ENCODE results near the gene ZNF865. TPM values are rescaled to one million over a fixed set of nuclear protein-coding genes. Genes with fewer than 3 reads are reported as not detected.
"Not testable (repeated sequence)": the region's sequence is repeated elsewhere in the genome, so short reads cannot be mapped to it uniquely, and the experiment has no call there.

ZNF865 gene
- total RNA-seq, 2 experiments from 2014 or later = 18.3 to 18.6 TPM

GRCh38 chr19:55581145-55581822 is 24.2 kb upstream of the ZNF865 start:
- Mint-ChIP-seq H3K9me3 (no peaks in the 10 kb centered on the region), H3K27me3 (peaks cover 14% of the 10 kb centered on the region), H3K4me1 (peaks cover 20% of the 10 kb centered on the region), H3K36me3 (peaks cover 15% of the 10 kb centered on the region), H3K4me3 (peak overlapping the region; percentile 90), H3K27ac (peak overlapping the region; percentile 51)
- ATAC-seq (ENCODE audit: low read depth) = no peak
- POLR2A ChIA-PET = no interaction called here
- no peak for DNase-seq

DNA sequence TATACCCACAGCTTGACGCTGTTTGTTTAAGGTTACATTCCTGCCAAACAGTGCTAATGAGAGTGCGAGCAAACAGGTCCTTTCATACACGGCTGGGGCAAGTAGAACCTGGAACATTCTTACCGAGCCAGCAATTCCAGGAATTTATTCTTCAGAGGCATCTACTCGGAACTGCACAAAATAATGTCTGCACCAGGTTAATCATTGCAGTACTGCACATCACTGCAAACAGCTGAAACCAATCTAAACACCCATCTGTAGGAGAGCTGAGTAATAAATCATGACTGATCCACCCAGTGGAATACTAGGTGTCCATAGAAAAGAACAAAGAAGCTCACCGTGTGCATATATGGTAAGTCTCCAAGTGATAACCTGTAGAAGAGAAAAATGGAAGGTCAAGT is 23.6 kb upstream of the ZNF865 start:
- Mint-ChIP-seq H3K27me3 (peaks cover 19% of the 10 kb centered on the region), H3K4me1 (peaks cover 20% of the 10 kb centered on the region), H3K27ac (no peak overlapping the region), H3K4me3 (no peak overlapping the region), H3K36me3 (peaks cover 10% of the 10 kb centered on the region), H3K9me3 (no peaks in the 10 kb centered on the region)
- DNase-seq (no peak), ATAC-seq (ENCODE audit: low read depth) (no peak)
- POLR2A ChIA-PET = no interaction called here

DNA sequence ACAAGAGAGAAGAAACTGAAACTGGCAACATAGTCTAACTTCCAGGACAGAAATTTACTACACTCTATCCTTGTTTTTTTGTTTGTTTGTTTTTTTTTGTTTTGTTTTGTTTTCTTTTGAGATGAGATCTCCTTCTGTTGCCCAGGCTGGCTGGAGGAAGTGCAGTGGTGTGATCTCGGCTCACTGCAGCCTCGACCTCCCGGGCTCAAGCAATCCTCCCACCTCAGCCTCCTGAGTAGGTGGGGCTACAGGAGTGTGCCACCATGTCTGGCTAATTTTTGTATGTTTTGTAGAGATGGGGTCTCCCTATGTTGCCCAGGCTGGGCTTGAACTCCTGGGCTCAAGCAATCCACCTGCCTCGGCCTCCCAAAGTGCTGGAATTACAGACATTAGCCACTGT is 23.2 kb upstream of the ZNF865 start:
- POLR2A ChIA-PET; H3K27ac Mint-ChIP-seq; ATAC-seq (ENCODE audit: low read depth); H3K36me3 Mint-ChIP-seq; DNase-seq; H3K4me3 Mint-ChIP-seq; H3K9me3 Mint-ChIP-seq: not testable (repeated sequence)
- Mint-ChIP-seq H3K4me1 (peaks cover 23% of the 10 kb centered on the region), H3K27me3 (peaks cover 24% of the 10 kb centered on the region)

- peaks cover 24% of the 10 kb centered on the region for H3K27me3 Mint-ChIP-seq
- not testable (repeated sequence) for DNase-seq; H3K27ac Mint-ChIP-seq; H3K4me3 Mint-ChIP-seq; H3K36me3 Mint-ChIP-seq; ATAC-seq (ENCODE audit: low read depth); H3K9me3 Mint-ChIP-seq
- peaks cover 25% of the 10 kb centered on the region for H3K4me1 Mint-ChIP-seq
- POLR2A ChIA-PET = interaction anchor here (0.6 to 1.2 kb wide), 2 partner anchors 16 to 41 kb away, joined by 4 to 6 read pairs; partner anchors contain the start of genes ZNF524 and ZNF784
These were observed 21.6 kb upstream of the ZNF865 start for GRCh38 chr19:55583897-55584296.

DNA sequence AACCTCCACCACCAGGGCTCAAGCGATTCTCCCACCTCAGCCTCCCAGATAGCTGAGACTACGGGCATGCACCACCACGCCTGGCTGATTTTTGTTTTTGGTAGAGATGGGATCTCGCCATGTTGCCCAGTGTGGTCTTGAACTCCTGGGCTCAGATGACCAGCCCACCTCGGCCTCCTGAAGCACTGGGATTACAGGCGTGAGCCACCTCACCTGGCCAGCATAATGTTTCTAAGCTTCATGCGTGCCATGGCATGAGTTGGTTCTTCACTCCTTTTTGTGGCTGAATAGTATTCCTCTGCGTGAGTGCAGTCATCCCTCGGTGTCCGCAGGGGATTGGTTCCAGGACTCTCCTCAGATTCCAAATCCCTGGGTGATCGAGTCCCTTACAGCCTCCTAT is 20.6 kb upstream of the ZNF865 start:
- Mint-ChIP-seq H3K36me3 (no peaks in the 10 kb centered on the region), H3K4me1 (peaks cover 21% of the 10 kb centered on the region), H3K9me3 (no peaks in the 10 kb centered on the region), H3K27ac (no peak overlapping the region), H3K27me3 (peaks cover 24% of the 10 kb centered on the region), H3K4me3 (no peak overlapping the region)
- ATAC-seq (ENCODE audit: low read depth) (no peak), DNase-seq (no peak)
- POLR2A ChIA-PET = interaction anchor here (0.6 kb wide), 1 partner anchor 40 kb away, joined by 6 read pairs; the partner anchor contains the start of gene ZNF784

DNA sequence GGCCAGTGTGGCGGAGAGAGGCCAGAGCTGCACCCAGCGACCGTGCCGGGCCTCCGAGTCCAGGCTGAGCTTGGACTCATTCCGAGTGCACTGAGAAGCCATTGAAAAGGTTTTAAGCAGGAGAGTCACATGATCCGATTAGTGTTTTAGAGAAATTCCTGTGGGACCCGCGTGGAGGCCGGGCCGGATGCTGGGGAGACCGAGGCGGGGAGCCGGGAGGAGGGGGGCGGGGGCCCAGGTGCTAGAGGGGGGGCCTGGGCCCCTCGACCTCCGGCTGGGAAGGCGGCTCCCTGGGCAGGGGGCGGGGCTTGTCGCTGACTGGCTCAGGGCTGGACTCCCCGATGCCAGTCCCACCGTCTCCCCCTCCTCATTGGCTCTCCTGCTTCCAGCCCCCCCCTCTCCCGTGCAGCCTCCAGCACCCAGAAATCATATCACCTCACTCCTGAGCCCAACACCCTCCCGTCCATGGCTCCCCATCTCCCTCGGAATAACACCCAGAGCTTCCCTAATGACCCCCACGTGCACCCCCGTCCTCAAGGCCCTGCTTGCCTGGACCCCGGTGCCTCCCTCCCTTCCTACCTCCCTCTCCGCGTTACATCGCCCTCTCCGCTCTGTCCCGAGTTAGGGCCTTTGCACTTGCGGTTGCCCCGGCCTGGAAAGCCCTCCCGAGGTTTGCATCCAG is 19.6 kb upstream of the ZNF865 start:
- Mint-ChIP-seq H3K4me1 (peaks cover 17% of the 10 kb centered on the region), H3K27me3 (peaks cover 24% of the 10 kb centered on the region), H3K4me3 (peak overlapping the region; percentile 38), H3K36me3 (no peaks in the 10 kb centered on the region), H3K27ac (no peak overlapping the region), H3K9me3 (no peaks in the 10 kb centered on the region)
- POLR2A ChIA-PET = interaction anchor here (0.6 to 3.1 kb wide), 2 partner anchors 13 to 82 kb away, joined by 4 to 18 read pairs; partner anchors contain the start of gene FIZ1
- ATAC-seq (ENCODE audit: low read depth) (no peak), DNase-seq (no peak)

DNA sequence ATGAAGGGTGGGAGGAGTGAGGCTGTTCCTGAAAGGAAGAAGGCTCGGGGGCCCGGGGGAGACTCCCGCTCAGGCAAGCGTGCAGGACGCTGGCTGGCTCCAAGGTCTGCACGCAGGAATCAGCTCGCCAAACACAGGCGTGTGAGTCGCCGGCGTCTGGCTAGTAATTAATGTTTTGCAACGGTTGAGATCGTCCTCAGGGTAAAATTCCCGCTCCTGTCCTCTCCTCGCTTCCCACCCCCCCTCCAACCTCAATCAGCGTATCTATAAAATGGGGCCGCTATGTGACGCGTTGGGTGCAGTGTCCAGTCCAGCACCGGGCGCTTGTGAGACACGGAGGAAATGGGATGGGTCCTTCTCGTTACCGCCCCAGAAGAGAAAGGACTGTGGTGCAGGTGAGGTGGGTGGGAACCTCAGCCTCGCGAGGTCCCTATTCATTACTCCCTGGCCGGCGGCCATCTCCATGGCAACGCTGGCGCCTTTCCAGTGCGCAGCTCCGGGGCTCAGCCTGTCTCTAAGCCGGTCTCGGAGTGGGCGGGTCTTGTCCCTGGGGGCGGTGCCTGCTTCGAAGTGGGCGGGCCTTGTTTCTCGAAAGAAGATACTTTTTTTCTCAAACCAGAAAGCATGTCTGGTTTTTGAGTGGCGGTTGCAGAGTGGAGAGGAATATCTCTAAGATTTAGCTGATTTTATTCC is 18.3 kb upstream of the ZNF865 start:
- Mint-ChIP-seq H3K27ac (no peak overlapping the region), H3K27me3 (peaks cover 24% of the 10 kb centered on the region)

DNA sequence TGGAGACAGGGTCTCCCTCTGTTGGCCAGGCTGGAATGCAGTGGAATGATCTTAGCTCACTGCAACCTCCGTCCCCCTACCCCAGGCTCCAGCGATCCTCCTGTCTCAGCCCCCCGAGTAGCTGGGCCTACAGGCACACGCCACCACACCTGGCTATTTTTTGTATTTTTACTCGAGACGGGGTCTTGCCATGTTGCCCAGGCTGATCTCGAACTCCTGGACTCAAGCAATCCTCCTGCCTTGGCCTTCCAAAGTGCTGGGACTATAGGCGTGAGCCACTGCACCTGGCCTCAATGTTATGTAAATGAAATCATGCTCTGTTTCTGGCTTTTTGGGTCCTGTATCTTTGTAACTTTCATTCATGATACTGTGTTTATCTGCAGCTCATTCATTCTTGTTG is 16.7 kb upstream of the ZNF865 start:
- Mint-ChIP-seq H3K27me3 (peaks cover 24% of the 10 kb centered on the region), H3K27ac (no peak overlapping the region), H3K4me1 (peaks cover 9% of the 10 kb centered on the region), H3K9me3 (no peaks in the 10 kb centered on the region), H3K4me3 (no peak overlapping the region), H3K36me3 (peaks cover 3% of the 10 kb centered on the region)
- POLR2A ChIA-PET = no interaction called here
- ATAC-seq (ENCODE audit: low read depth) = no peak
- DNase-seq = no peak

More for the DNA sequence above, 18.3 kb upstream of the ZNF865 start:
- Mint-ChIP-seq H3K36me3 (no peaks in the 10 kb centered on the region), H3K4me1 (peaks cover 9% of the 10 kb centered on the region), H3K9me3 (no peaks in the 10 kb centered on the region), H3K4me3 (peak overlapping the region; percentile 76)
- POLR2A ChIA-PET = interaction anchor here (1.5 to 3.1 kb wide), 2 partner anchors 12 to 48 kb away, joined by 3 to 18 read pairs; partner anchors contain the start of gene FIZ1
- ATAC-seq (ENCODE audit: low read depth) (peak; percentile 98), DNase-seq (peak; percentile 90)

DNA sequence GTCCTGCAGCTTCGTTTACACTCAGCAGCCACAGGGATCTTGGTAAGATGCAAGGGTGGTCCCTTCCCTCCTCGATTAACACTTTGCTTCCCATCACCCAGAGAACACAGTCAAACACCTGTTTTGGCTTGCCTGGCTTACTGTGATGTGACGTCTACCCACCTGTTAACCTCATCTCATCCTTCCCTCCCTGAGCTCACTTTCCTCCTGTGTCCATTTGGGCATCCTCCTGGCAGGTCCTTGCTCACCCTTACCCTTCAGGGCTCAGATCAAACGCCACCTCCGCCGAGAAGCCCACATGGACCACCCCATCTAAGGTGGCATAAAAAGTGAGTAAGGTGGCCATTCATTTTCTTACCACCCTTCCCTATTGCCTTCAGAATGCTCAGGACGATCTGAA is 15.3 kb upstream of the ZNF865 start:
- Mint-ChIP-seq H3K27ac (no peak overlapping the region), H3K36me3 (peaks cover 8% of the 10 kb centered on the region), H3K9me3 (no peaks in the 10 kb centered on the region), H3K4me3 (no peak overlapping the region), H3K27me3 (peaks cover 19% of the 10 kb centered on the region), H3K4me1 (peaks cover 9% of the 10 kb centered on the region)
- DNase-seq (no peak), ATAC-seq (ENCODE audit: low read depth) (no peak)
- POLR2A ChIA-PET = no interaction called here

GRCh38 chr19:55590617-55591016 is 14.8 kb upstream of the ZNF865 start:
- DNase-seq (no peak), ATAC-seq (ENCODE audit: low read depth) (no peak)
- Mint-ChIP-seq H3K9me3 (no peaks in the 10 kb centered on the region), H3K4me3 (no peak overlapping the region), H3K27me3 (peaks cover 14% of the 10 kb centered on the region), H3K27ac (no peak overlapping the region), H3K4me1 (peaks cover 5% of the 10 kb centered on the region), H3K36me3 (peaks cover 13% of the 10 kb centered on the region)
- POLR2A ChIA-PET = no interaction called here

- H3K4me1 Mint-ChIP-seq = peaks cover 5% of the 10 kb centered on the region
- no peaks in the 10 kb centered on the region for H3K9me3 Mint-ChIP-seq
- no peak for ATAC-seq (ENCODE audit: low read depth)
- POLR2A ChIA-PET = no interaction called here
- H3K36me3 Mint-ChIP-seq = peaks cover 21% of the 10 kb centered on the region
- H3K27me3 Mint-ChIP-seq = peaks cover 8% of the 10 kb centered on the region
- H3K4me3 Mint-ChIP-seq = no peak overlapping the region
- no peak for DNase-seq
- H3K27ac Mint-ChIP-seq = no peak overlapping the region
These were observed 13.9 kb upstream of the ZNF865 start for GRCh38 chr19:55591555-55591954.

- H3K4me1 Mint-ChIP-seq = no peaks in the 10 kb centered on the region
- H3K27me3 Mint-ChIP-seq = no peaks in the 10 kb centered on the region
- ATAC-seq (ENCODE audit: low read depth) (no peak), DNase-seq (no peak)
- H3K9me3 Mint-ChIP-seq = no peaks in the 10 kb centered on the region
- no peak overlapping the region for H3K4me3 Mint-ChIP-seq
- no peak overlapping the region for H3K27ac Mint-ChIP-seq
- POLR2A ChIA-PET = interaction anchor here (1.4 kb wide), 1 partner anchor 32 kb away, joined by 3 read pairs; the partner anchor contains the start of gene ZNF784
- H3K36me3 Mint-ChIP-seq = peaks cover 25% of the 10 kb centered on the region
These were observed 12.9 kb upstream of the ZNF865 start for GRCh38 chr19:55592391-55593090.

All from activated naive CD8-positive, alpha-beta T cell treated with anti-CD3 and anti-CD28 coated beads, Interleukin-2, amount 10 ng/mL, durations not matched to agents 7 days and 5 days (primary cell).